Measurements from ENCODE around the gene JAK1.

JAK1 gene

GRCh38 chr1:64874666-64875065, 91.7 kb downstream of the JAK1 start:
- TF ChIP-seq CTCF (IDR thresholded peaks at IDR 0.05; ENCODE audit: low read depth, low read length, missing control alignments): no peak
- DNase-seq (ENCODE audit: low read depth): no peak

GRCh38 chr1:64873576-64873975, 92.8 kb downstream of the JAK1 start:
- TF ChIP-seq CTCF (IDR thresholded peaks at IDR 0.05; ENCODE audit: low read depth, low read length, missing control alignments): no peak
- no peak for DNase-seq (ENCODE audit: low read depth)
- H3K4me3 ChIP-seq (ENCODE audit: low read depth, low read length): no peak overlapping the region

More at GRCh38 chr1:64874666-64875065, 91.7 kb downstream of the JAK1 start:
- no peak overlapping the region for H3K4me3 ChIP-seq (ENCODE audit: low read depth, low read length)

GRCh38 chr1:64872067-64872466, 94.3 kb downstream of the JAK1 start:
- H3K4me3 ChIP-seq (ENCODE audit: low read depth, low read length): no peak overlapping the region
- TF ChIP-seq CTCF (IDR thresholded peaks at IDR 0.05; ENCODE audit: low read depth, low read length, missing control alignments): no peak
- no peak for DNase-seq (ENCODE audit: low read depth)

- no peak for DNase-seq (ENCODE audit: low read depth)
- H3K4me3 ChIP-seq (ENCODE audit: low read depth, low read length): no peak overlapping the region
- TF ChIP-seq CTCF (IDR thresholded peaks at IDR 0.05; ENCODE audit: low read depth, low read length, missing control alignments): no peak
Measured at GRCh38 chr1:64871256-64871655, 95.1 kb downstream of the JAK1 start.

- H3K4me3 ChIP-seq (ENCODE audit: low read depth, low read length): no peak overlapping the region
- no peak for TF ChIP-seq CTCF (IDR thresholded peaks at IDR 0.05; ENCODE audit: low read depth, low read length, missing control alignments)
- DNase-seq (ENCODE audit: low read depth): no peak
Measured at GRCh38 chr1:64867266-64867665, 99.1 kb downstream of the JAK1 start.

GRCh38 chr1:64866689-64867088, 99.7 kb downstream of the JAK1 start:
- H3K4me3 ChIP-seq (ENCODE audit: low read depth, low read length): no peak overlapping the region
- DNase-seq (ENCODE audit: low read depth): no peak
- no peak for TF ChIP-seq CTCF (IDR thresholded peaks at IDR 0.05; ENCODE audit: low read depth, low read length, missing control alignments)

- DNase-seq (ENCODE audit: low read depth): no peak
- TF ChIP-seq CTCF (IDR thresholded peaks at IDR 0.05; ENCODE audit: low read depth, low read length, missing control alignments): no peak
- no peak overlapping the region for H3K4me3 ChIP-seq (ENCODE audit: low read depth, low read length)
Measured at GRCh38 chr1:64865105-64865757, 101.1 kb downstream of the JAK1 start.
